HG02981 (cell line): ENCODE results near the gene MOV10L1.
"Not testable (repeated sequence)": the region's sequence is repeated elsewhere in the genome, so short reads cannot be mapped to it uniquely, and the experiment has no call there.

ENCODE experiments used
- ATAC-seq: cut with Tn5 transposase; IDR thresholded peaks from one replicate; pipeline ENCODE4 v1.9.1; 2021; ENCODE audit warnings: mild to moderate bottlenecking, moderate library complexity; ENCODE audit not compliant: unreplicated experiment

Gene MOV10L1

GRCh38 chr22:50131894-50132293 lies 42.1 kb downstream of the MOV10L1 start:
- ATAC-seq, result no peak

DNA sequence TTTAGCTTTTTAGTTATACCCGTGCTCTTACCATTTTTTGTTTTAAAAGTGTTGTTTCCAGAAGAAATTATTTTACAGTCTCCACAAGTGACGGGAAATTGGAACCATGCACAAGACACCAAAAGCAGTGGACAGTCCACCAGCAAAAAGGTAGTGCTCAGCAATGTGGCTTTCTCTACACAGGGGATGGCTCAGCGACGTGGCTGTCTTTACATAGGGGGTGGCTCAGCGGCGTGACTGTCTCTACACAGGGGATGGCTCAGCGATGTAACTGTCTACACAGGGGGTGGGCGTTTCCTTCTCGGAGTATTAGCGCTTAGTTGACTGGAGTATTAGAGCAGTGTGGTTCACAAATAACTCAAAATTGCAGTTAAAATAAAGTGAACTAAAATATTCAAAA lies 44.7 kb downstream of the MOV10L1 start:
- ATAC-seq, result no peak

GRCh38 chr22:50136581-50137015 lies 46.8 kb downstream of the MOV10L1 start:
- no peak for ATAC-seq

- ATAC-seq, result not testable (repeated sequence)
Measured at GRCh38 chr22:50137277-50137676, 47.5 kb downstream of the MOV10L1 start.

DNA sequence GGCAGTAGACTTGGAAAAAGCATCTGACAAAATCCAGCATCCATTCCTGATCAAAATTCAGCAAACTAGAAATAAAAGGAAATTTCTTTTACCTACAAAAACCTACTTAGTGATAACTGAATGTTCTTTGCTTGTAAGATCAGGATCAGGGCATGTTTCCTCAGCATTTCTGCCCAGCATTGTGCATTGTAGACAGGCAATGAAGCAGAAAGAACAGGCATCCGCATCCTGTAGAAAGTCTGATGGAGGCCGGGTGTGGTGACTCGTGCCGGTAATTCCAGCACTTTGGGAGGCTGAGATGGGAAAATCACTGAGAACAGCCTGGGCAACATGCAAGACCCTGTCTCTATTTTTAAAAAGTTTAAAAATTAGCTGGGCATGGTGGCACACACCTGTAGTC lies 48.2 kb downstream of the MOV10L1 start:
- no peak for ATAC-seq

GRCh38 chr22:50138988-50139387 lies 49.2 kb downstream of the MOV10L1 start:
- no peak for ATAC-seq

GRCh38 chr22:50139843-50140415 lies 50.1 kb downstream of the MOV10L1 start:
- ATAC-seq, result no peak

GRCh38 chr22:50140615-50141014 lies 50.8 kb downstream of the MOV10L1 start:
- ATAC-seq, result no peak

DNA sequence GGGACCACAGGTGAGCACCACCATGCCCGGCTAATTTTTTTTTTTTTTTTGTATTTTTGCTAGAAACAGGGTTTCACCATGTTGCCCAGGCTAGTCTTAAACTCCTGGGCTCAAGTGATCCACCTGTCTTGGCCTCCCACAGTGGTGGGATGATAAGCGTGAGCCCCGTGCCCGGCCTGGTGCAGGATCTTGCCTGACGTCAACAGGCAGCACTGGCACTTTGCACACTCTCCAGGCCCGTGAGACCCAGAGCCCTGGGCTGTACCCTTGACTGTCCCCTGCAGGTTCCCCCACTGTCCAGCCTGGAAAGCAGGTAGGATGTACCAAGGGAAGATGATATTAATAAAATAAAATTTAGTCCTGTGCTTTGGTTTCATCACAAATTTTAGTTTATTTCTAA lies 51.7 kb downstream of the MOV10L1 start:
- ATAC-seq, result no peak

DNA sequence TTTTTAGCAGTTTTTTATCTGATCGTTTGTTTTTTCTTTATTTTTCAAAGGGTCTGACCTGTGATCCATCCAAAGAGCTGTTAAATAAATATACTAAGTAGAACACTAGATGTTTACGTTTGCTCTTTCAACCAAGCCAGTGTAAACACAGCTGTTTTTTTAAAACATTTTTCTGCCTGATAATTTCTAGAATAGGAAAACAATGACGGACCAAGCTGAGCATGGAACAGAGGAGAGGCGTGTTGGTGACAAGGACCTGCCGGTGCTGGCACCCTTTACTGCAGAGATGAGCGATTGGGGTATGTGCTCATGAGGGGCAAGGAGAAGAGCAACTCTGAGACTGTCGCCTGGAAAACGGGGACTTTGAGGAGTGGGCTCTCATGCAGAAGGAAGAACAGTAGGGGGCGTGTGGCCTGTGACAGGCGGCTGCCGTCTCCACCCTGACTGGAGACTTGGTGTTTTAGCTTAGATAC lies 52.1 kb downstream of the MOV10L1 start:
- no peak for ATAC-seq

DNA sequence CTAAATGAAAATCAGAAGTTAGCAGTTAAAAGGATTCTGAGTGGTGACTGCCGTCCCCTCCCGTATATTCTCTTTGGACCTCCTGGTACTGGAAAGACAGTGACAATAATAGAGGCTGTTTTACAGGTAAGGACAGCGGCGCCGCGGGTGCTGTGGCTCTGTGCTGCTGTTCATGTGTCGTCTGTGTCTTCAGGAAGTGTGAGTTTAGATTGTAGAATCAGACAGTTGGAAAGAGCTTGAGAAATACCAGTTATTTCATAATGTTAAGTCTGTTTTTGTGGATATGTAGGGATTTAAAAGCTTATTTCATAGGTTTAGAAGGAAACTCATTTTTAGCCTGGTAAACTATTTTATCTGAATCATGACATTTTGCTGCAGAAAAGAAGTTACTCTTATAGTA lies 53.3 kb downstream of the MOV10L1 start:
- no peak for ATAC-seq

GRCh38 chr22:50144005-50144614 lies 54.3 kb downstream of the MOV10L1 start:
- no peak for ATAC-seq

DNA sequence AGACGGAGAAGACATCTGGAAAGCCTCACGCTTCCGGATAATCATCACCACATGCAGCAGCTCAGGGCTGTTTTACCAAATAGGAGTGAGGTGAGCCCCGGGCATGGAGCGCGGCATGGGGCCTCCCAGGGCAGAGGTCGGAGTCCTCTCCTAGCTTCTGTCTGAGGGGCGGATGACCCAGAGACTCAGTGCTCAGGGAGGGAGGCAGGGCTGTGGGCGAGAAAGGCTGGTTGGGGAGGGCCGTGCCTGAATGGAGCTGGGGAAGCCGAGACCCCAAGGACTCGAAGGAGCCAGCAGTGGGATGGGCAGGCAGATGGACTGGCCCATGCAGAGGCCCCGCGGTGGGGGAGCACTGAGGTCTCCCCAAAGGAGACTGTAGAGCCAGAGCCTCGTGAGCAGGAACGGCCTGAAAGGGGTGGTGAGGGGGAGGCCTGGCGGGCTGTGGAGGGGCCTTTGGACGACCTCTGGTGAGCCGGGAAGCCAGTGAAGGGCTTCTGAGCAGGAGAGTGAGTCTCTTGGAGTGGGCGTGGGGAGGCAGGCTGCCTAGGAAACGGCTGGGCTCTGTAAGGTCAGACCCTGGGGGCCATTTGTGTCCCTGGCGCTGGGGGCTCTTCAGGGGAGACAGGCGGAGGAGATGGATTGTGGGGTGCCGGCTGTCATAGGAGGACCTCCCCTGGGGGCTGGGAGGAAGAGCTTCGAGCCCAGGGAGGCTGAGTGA lies 56.1 kb downstream of the MOV10L1 start:
- ATAC-seq, result no peak

GRCh38 chr22:50146439-50147238 lies 56.8 kb downstream of the MOV10L1 start:
- no peak for ATAC-seq

DNA sequence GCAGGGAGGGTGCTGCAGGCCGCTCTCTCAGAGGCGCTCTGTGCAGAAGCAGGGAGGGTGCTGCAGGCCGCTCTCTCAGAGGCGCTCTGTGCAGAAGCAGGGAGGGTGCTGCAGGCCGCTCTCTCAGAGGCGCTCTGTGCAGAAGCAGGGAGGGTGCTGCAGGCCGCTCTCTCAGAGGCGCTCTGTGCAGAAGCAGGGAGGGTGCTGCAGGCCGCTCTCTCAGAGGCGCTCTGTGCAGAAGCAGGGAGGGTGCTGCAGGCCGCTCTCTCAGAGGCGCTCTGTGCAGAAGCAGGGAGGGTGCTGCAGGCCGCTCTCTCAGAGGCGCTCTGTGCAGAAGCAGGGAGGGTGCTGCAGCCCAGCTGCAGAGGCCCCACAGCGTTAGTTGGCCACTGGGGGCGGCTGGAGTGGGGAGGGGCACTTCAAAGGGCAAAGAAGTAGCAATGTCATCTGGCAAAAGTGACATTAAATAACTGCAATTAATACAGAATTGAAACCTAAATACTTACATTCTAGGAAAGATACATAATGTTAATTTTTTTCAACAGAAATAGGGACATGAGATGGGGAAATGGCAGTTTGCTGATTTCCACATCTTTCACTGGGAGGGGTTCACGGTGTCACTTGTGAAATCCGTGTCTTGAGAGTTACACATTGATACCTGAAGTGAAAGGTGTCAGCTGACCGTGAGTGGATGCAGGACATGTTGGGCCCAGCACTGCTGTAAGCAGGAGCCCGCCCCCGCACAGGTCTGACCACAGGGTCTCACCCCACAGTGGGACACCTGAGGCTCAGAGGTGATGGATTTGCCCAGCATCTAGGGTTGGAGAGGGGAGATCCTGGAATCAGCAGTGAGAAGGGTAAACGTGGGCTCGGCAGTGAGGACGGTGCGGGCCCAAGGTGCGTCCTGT lies 57.7 kb downstream of the MOV10L1 start:
- ATAC-seq, result not testable (repeated sequence)

- no peak for ATAC-seq
Measured at GRCh38 chr22:50148166-50148500, 58.3 kb downstream of the MOV10L1 start.

GRCh38 chr22:50148991-50149721 lies 59.4 kb downstream of the MOV10L1 start:
- ATAC-seq, result no peak

DNA sequence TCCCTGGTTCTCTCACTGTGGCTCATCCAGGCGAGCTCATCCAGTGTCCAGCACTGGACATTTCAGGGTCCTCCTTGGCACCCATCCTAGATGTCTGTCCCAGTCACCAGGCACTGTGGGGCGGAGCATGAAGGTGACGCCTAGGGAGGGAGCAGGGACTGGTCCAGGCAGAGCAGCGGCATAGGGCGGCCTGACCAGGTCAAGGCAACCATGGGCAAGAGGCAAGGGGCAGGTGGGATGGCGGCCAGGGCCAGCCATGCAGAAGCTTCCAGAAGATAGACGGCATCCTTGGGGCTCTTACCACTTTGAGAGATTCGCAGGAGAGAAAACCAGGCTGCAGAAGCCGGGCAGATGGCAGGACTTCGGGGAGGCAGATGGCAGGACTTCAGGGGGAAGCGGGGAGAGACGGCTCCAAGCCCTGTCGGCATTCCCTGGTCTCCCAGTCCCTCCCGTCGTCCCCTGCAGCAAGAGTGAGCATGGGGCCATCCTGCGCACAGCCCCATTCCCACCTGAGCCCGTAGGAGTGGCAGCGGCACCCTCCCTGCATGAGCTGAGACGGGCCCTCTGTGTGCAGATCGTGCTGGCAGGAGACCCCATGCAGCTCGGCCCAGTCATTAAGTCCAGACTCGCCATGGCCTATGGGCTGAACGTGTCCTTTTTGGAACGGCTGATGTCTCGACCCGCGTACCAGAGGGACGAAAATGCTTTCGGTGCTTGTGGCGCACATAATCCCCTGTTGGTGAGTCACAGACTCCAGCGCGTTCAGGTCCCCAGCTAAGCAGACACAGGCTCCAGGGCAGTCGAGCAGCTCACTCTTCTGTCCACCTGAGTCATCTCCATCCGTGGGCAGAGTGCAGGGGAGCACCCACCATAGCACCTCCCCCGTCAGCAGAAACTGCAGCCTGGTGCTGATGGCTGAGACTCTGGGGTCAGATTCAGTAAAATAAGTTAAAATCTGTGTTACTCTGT lies 60.6 kb downstream of the MOV10L1 start:
- ATAC-seq, result no peak
